SJCRH30 (cell line): Measurements from ENCODE around the gene XPO5. TPM values are rescaled to one million over a fixed set of nuclear protein-coding genes. Genes with fewer than 3 reads are reported as not detected.

Experiments used
- total RNA-seq: library from RNA; depleted of rRNA; stranded (reverse); fragments of >200 nt; shearing (Covaris generic); gene quantifications from 2 replicates; pipeline ENCODE4 v1.2.3, GENCODE V29; 2014; rRNA removed

The XPO5 gene
- total RNA-seq, 1 experiment from 2014 or later: 88.6 TPM

Other genes with a start within 250 kb of the XPO5 start
- 17.2 and 17.7 TPM in 2 replicates for gene ZNF318, start 206.4 kb downstream of the XPO5 start, total RNA-seq
- 6.9 and 10.3 TPM in 2 replicates for gene ABCC10, start 148.5 kb downstream of the XPO5 start, total RNA-seq
- 5.4 and 5.8 TPM in 2 replicates for gene DLK2, start 120.5 kb downstream of the XPO5 start, total RNA-seq
- gene TJAP1, start 98.5 kb downstream of the XPO5 start, total RNA-seq: 32.2 and 38.8 TPM in 2 replicates
- gene LRRC73, start 65.7 kb downstream of the XPO5 start, total RNA-seq: 0.14 TPM in 1 of 2 replicates, not detected in the other
- 56.3 and 61.7 TPM in 2 replicates for gene YIPF3, start 59.1 kb downstream of the XPO5 start, total RNA-seq
- 37.3 and 38.3 TPM in 2 replicates for gene POLR1C, start 58.9 kb downstream of the XPO5 start, total RNA-seq
- gene POLH, start 147 bp upstream of the XPO5 start, total RNA-seq: 10.3 and 12.4 TPM in 2 replicates
- 43.4 and 58.1 TPM in 2 replicates for gene GTPBP2, start 53.2 kb upstream of the XPO5 start, total RNA-seq
- gene MAD2L1BP, start 59.8 kb upstream of the XPO5 start, total RNA-seq: 28.0 and 34.4 TPM in 2 replicates
- not detected in 2 replicates for gene RSPH9, start 69.0 kb upstream of the XPO5 start, total RNA-seq
- 51.6 and 54.7 TPM in 2 replicates for gene MRPS18A, start 111.8 kb upstream of the XPO5 start, total RNA-seq
- gene VEGFA, start 194.2 kb upstream of the XPO5 start, total RNA-seq: 27.0 and 31.6 TPM in 2 replicates